Fibroblast of lung (primary cell): Measurements from ENCODE around the gene TMEM126B.

Experiments
- CTCF ChIP-seq, 2 donors: IDR thresholded peaks in 1 of 2; conservative IDR thresholded peaks in 1 of 2; 1 replicate in 1 of 2; 2 replicates in 1 of 2; pipeline ENCODE4 v1.5.1; 2011 to 2012; ENCODE audit warnings: low read length in 2 of 2, control low read depth in 1 of 2, inconsistent platforms in 1 of 2, low read depth in 1 of 2, mild to moderate bottlenecking in 1 of 2
- EZH2 ChIP-seq: IDR thresholded peaks from 2 replicates; pipeline ENCODE4 v1.5.1; 2012; ENCODE audit warnings: low read length, control low read depth, mild to moderate bottlenecking; ENCODE audit errors: missing control alignments

DNA sequence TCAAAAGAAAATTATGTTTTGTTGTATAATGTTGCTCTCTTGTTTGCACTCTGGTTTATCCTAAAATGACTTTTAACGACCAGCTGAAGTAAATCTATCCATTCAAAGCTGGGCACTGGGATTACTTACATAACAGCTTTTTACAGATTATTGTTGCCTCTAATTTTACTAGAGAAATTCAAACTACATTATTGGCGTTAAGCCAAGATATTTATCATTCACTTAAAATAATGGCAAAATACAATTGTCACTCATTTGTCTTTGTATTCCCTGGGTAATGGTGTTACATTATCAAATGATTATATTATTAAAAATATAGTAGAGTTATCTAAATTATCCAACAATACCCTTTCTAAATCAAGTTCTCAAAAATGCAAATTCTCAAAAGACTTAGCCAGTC lies 31.5 kb upstream of the TMEM126B start:
- TF ChIP-seq CTCF (conservative IDR thresholded peaks at IDR 0.05 in 1 of 2, IDR thresholded peaks at IDR 0.05 in 1 of 2; ENCODE audit: low read depth in 1 of 2, low read length in 2 of 2) (no peak), EZH2 (no peak)
